ENCODE data around the gene CAMTA1.
"Not testable (repeated sequence)": the region's sequence is repeated elsewhere in the genome, so short reads cannot be mapped to it uniquely, and the experiment has no call there.

Gene CAMTA1

GRCh38 chr1:7153464-7153863 lies 368.2 kb downstream of the CAMTA1 start:
- no peak overlapping the region for H3K4me3 ChIP-seq (ENCODE audit: low read depth, low read length)
- TF ChIP-seq CTCF (IDR thresholded peaks at IDR 0.05; ENCODE audit: low read depth, low read length): no peak

- no peak for TF ChIP-seq CTCF (IDR thresholded peaks at IDR 0.05; ENCODE audit: low read depth, low read length)
- H3K4me3 ChIP-seq (ENCODE audit: low read depth, low read length): no peak overlapping the region
Measured at GRCh38 chr1:7159116-7159781, 374.0 kb downstream of the CAMTA1 start.

- not testable (repeated sequence) for H3K4me3 ChIP-seq (ENCODE audit: low read depth, low read length)
Measured at GRCh38 chr1:7168554-7168953, 383.3 kb downstream of the CAMTA1 start.

GRCh38 chr1:7171168-7171567 lies 385.9 kb downstream of the CAMTA1 start:
- TF ChIP-seq CTCF (IDR thresholded peaks at IDR 0.05; ENCODE audit: low read depth, low read length): no peak
- H3K4me3 ChIP-seq (ENCODE audit: low read depth, low read length): no peak overlapping the region

- no peak for TF ChIP-seq CTCF (IDR thresholded peaks at IDR 0.05; ENCODE audit: low read depth, low read length)
- no peak overlapping the region for H3K4me3 ChIP-seq (ENCODE audit: low read depth, low read length)
Measured at GRCh38 chr1:7171574-7171973, 386.3 kb downstream of the CAMTA1 start.

- H3K4me3 ChIP-seq (ENCODE audit: low read depth, low read length): no peak overlapping the region
- no peak for TF ChIP-seq CTCF (IDR thresholded peaks at IDR 0.05; ENCODE audit: low read depth, low read length)
Measured at GRCh38 chr1:7172804-7173203, 387.6 kb downstream of the CAMTA1 start.

- TF ChIP-seq CTCF (IDR thresholded peaks at IDR 0.05; ENCODE audit: low read depth, low read length): no peak
- H3K4me3 ChIP-seq (ENCODE audit: low read depth, low read length): no peak overlapping the region
Measured at GRCh38 chr1:7174561-7174960, 389.3 kb downstream of the CAMTA1 start.

Measured in WI38 (cell line).